Vagina (tissue), 2 donors: Measurements from ENCODE around the gene IPP. TPM values are rescaled to one million over a fixed set of nuclear protein-coding genes. Genes with fewer than 3 reads are reported as not detected.

Source experiments
- DNase-seq, 2 donors: peaks; one replicate each; pipeline ENCODE4 v3.0.0-alpha.2; 2017; ENCODE audit errors: extremely low spot score in 2 of 2
- H3K27ac ChIP-seq: fragments of 200-600 bp; sonication (generic); one replicate; pipeline ENCODE4 v1.5.1; 2019
- H3K27me3 ChIP-seq: fragments of 200-600 bp; sonication (generic); one replicate; pipeline ENCODE4 v1.5.1; 2019
- H3K36me3 ChIP-seq, 2 donors: fragments of 200-600 bp; sonication (generic); one replicate each; pipeline ENCODE4 v1.5.1; 2017 to 2019
- H3K4me1 ChIP-seq: fragments of 200-600 bp; sonication (generic); one replicate; pipeline ENCODE4 v1.5.1; 2019
- H3K4me3 ChIP-seq, 2 donors: fragments of 200-600 bp; sonication (generic); 1 replicate in 1 of 2; 2 replicates in 1 of 2; pipeline ENCODE4 v1.5.1; 2016 to 2019
- H3K9me3 ChIP-seq: fragments of 200-600 bp; sonication (generic); one replicate; pipeline ENCODE4 v1.5.1; 2019
- POLR2A ChIP-seq, 2 donors: fragments of 450-650 bp; IDR thresholded peaks; one replicate each; pipeline ENCODE4 v1.6.1; 2017; ENCODE audit warnings: antibody characterized with exemption in 2 of 2, mild to moderate bottlenecking in 2 of 2, moderate library complexity in 2 of 2
- POLR2AphosphoS5 ChIP-seq, 2 donors: sonication (generic); formaldehyde crosslinking; IDR thresholded peaks; one replicate each; pipeline ENCODE4 v1.9.0; 2017; ENCODE audit warnings: antibody characterized with exemption in 2 of 2, mild to moderate bottlenecking in 2 of 2, low read depth in 1 of 2; ENCODE audit not compliant: insufficient read depth in 1 of 2
- intact Hi-C: fragments of 100-400 bp; cut with DNase I; formaldehyde crosslinking; loops from one replicate; pipeline ENCODE4 v1.15.1; 2023
- total RNA-seq: library from RNA; depleted of rRNA; stranded (reverse); fragments of >200 nt; gene quantifications from one replicate; pipeline ENCODE4 v1.2.3, GENCODE V29; 2016
- TF ChIP-seq, protein P1 (sequence below), 3 experiments: fragments of 450-650 bp in 2 of 3; fragments of 200-600 bp in 1 of 3; sonication (generic) in 1 of 3; IDR thresholded peaks; one replicate each; pipeline ENCODE4 v1.5.1; 2017 to 2019; ENCODE audit warnings: antibody characterized with exemption in 3 of 3, mild to moderate bottlenecking in 2 of 3, moderate library complexity in 2 of 3

IPP gene
- total RNA-seq, 1 donor from 2014 or later, result 5.6 TPM

DNA sequence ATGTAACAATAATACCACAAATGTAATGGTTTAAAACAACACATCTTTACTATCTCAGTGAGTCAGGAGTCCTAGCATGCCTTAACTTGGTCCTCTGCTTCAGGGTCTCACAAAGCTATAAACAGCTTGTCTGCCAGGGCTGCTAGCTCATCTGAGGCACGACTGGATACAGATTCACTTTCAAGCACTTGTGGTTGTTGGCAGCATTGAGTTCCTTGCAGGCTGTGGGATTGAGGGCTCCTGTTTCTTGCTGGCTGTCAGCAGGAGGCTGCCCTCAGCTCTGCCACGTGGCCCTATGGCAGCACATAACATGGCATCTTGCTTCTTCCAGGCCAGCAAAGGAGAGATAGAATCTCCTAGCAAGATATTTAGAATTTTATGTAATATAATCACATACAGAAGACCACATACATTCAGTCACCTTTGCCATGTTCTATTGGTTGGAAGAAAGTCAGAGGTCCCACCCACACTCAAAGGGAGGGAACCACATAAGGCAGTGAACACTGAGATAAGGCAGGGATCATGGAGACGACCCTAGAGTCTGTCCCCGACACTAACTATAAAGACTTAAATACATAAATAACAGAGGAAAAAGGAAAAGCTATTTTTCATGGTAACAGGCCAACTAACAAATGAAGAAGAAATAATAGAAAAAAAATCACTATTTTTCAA lies 18.9 kb upstream of the IPP start:
- H3K36me3 ChIP-seq, result no peaks in the 10 kb centered on the region
- TF ChIP-seq POLR2AphosphoS5 (IDR thresholded peaks at IDR 0.05; ENCODE audit: insufficient read depth in 1 of 2, low read depth in 1 of 2) (no peak), POLR2A (IDR thresholded peaks at IDR 0.05) (no peak)
- TF ChIP-seq, protein P1, sequence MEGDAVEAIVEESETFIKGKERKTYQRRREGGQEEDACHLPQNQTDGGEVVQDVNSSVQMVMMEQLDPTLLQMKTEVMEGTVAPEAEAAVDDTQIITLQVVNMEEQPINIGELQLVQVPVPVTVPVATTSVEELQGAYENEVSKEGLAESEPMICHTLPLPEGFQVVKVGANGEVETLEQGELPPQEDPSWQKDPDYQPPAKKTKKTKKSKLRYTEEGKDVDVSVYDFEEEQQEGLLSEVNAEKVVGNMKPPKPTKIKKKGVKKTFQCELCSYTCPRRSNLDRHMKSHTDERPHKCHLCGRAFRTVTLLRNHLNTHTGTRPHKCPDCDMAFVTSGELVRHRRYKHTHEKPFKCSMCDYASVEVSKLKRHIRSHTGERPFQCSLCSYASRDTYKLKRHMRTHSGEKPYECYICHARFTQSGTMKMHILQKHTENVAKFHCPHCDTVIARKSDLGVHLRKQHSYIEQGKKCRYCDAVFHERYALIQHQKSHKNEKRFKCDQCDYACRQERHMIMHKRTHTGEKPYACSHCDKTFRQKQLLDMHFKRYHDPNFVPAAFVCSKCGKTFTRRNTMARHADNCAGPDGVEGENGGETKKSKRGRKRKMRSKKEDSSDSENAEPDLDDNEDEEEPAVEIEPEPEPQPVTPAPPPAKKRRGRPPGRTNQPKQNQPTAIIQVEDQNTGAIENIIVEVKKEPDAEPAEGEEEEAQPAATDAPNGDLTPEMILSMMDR (IDR thresholded peaks at IDR 0.05), result no peak
- no peak for DNase-seq
- intact Hi-C loops, result no loop called here
- H3K27me3 ChIP-seq, result no peaks in the 10 kb centered on the region
- no peaks in the 10 kb centered on the region for H3K9me3 ChIP-seq
- no peaks in the 10 kb centered on the region for H3K4me1 ChIP-seq
- no peak overlapping the region for H3K27ac ChIP-seq
- no peak overlapping the region for H3K4me3 ChIP-seq

DNA sequence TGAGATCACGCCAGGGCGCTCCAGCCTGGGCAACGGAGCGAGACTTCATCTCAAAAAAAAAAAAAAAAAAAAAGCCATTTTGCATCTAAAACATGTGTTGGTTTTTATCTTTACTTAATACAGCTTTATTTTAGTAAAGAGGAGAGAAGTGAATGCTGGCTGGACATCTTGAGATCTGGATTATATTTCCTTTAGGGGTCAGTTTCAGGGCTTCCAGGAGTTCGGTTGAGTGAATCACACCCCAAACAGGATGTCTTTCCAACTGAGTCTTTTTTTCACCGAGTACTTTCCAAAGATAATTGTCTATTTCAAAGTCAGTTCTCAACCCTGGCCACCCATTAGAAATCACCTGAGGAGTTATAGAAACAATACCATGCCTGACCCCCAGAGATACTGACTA lies 16.6 kb upstream of the IPP start:
- Histone ChIP-seq H3K9me3 (no peaks in the 10 kb centered on the region), H3K27ac (no peak overlapping the region), H3K36me3 (no peaks in the 10 kb centered on the region), H3K4me3 (no peak overlapping the region), H3K4me1 (no peaks in the 10 kb centered on the region), H3K27me3 (no peaks in the 10 kb centered on the region)
- no peak for TF ChIP-seq POLR2A (IDR thresholded peaks at IDR 0.05)
- intact Hi-C loops, result no loop called here
- no peak for DNase-seq

DNA sequence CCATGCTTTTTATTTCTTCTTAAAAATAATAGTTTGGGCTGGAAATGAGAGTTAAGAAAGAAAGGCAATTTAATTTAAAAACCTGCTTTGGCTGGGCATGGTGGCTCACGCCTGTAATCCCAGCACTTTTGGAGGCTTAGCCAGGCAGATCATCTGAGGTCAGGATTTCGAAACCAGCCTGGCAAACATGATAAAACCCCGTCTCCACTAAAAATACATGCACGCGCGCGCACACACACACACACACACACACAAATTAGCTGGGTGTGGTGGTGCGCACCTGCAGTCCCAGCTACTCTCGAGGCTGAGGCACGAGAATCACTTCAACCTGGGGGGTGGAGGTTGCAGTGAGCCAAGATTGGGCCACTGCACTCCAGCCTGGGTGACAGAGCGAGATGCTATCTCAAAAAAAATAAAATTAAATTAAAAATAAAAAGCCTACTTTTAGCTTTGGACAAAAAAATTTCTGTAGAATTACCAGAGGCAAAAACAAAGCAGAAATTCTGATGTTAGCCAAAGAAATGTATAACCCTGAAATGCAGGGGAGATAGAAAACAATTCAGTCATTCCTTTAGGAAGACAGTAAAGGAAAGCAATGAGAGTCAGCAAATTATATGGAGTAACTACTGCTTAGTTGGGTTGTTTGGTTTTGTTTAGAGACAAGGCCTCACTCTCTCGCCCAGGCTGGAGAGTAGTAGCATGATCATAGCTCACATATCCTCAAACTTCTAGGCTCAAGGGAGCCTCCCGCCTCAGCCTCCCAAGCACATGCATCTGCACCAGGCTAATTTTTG lies 15.7 kb upstream of the IPP start:
- TF ChIP-seq, protein P1 (IDR thresholded peaks at IDR 0.05), result no peak
- TF ChIP-seq POLR2AphosphoS5 (IDR thresholded peaks at IDR 0.05; ENCODE audit: insufficient read depth in 1 of 2, low read depth in 1 of 2) (no peak), POLR2A (IDR thresholded peaks at IDR 0.05) (no peak)
- no peak overlapping the region for H3K4me3 ChIP-seq
- no peaks in the 10 kb centered on the region for H3K9me3 ChIP-seq
- intact Hi-C loops, result no loop called here
- no peak overlapping the region for H3K27ac ChIP-seq
- no peak for DNase-seq
- H3K4me1 ChIP-seq, result no peaks in the 10 kb centered on the region
- H3K27me3 ChIP-seq, result no peaks in the 10 kb centered on the region
- H3K36me3 ChIP-seq, result no peaks in the 10 kb centered on the region

DNA sequence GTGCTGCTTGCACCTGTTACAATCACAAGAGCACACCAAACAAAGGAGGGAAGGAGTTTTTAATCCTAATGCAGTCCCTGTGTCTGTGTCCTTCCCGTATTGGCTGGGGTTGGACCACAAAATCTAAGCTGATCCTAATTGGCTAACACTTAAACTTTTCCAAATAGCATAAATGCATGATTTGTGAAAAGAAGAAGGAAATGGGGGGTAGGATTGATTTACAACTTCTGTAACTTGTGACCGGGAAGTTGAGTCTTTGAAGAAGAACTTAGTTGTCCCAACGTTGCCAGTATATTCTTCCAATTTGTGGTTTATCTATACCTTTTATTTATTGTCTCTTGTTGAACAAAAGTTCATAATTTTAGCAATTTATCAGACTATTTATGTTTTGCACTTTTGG lies 11.8 kb upstream of the IPP start:
- no peak overlapping the region for H3K4me3 ChIP-seq
- H3K27me3 ChIP-seq, result no peaks in the 10 kb centered on the region
- H3K4me1 ChIP-seq, result no peaks in the 10 kb centered on the region
- TF ChIP-seq POLR2AphosphoS5 (IDR thresholded peaks at IDR 0.05; ENCODE audit: insufficient read depth in 1 of 2, low read depth in 1 of 2) (no peak), POLR2A (IDR thresholded peaks at IDR 0.05) (no peak)
- TF ChIP-seq, protein P1 (IDR thresholded peaks at IDR 0.05), result no peak
- intact Hi-C loops, result no loop called here
- H3K27ac ChIP-seq, result no peak overlapping the region
- H3K9me3 ChIP-seq, result no peaks in the 10 kb centered on the region
- DNase-seq, result no peak
- no peaks in the 10 kb centered on the region for H3K36me3 ChIP-seq

DNA sequence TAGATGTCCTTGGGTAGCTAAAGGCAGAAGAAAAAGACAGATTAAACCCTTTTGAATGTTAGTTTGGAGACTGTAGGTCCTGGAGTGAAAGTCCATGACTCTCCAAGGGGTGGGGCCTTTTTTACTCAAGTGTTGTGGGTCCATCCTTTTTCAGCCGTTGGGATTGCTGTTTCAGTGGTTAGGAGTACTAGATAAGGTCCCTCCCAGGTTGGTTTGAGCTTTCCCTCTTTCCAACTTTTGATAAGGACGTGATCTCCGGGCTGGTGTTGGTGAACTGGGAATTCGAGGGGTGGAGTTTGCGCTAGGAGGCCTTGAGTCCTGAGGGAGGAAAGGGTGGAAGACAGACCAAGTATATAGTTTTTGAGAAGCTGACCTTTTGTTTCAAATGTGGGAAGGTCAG lies 5.2 kb upstream of the IPP start:
- Histone ChIP-seq H3K9me3 (peaks cover 5% of the 10 kb centered on the region), H3K36me3 (no peaks in the 10 kb centered on the region), H3K27me3 (no peaks in the 10 kb centered on the region), H3K27ac (no peak overlapping the region), H3K4me1 (no peaks in the 10 kb centered on the region), H3K4me3 (no peak overlapping the region)
- intact Hi-C loops, result no loop called here
- TF ChIP-seq POLR2A (IDR thresholded peaks at IDR 0.05) (no peak), POLR2AphosphoS5 (IDR thresholded peaks at IDR 0.05; ENCODE audit: insufficient read depth in 1 of 2, low read depth in 1 of 2) (no peak)
- TF ChIP-seq, protein P1 (IDR thresholded peaks at IDR 0.05), result no peak
- no peak for DNase-seq
